NT2/D1 (cell line): ENCODE results near the gene PFN3.
A peak's percentile ranks its signal among the peaks of the same experiment; 100 is the strongest.

Source experiments
- DNase-seq: peaks from one replicate; pipeline ENCODE4 v3.0.0-alpha.2; 2011; ENCODE audit warnings: low read depth, low spot score
- H3K27me3 ChIP-seq: 2 replicates; pipeline ENCODE4 v1.6.0; 2011; ENCODE audit warnings: mild to moderate bottlenecking; ENCODE audit not compliant: insufficient read length, insufficient read depth
- H3K36me3 ChIP-seq: 2 replicates; pipeline ENCODE4 v1.6.1; 2011; ENCODE audit warnings: mild to moderate bottlenecking, low read length, mixed read lengths; ENCODE audit not compliant: insufficient read depth, insufficient read length
- H3K4me1 ChIP-seq: 2 replicates; pipeline ENCODE4 v1.5.1; 2011; ENCODE audit not compliant: insufficient read depth, insufficient read length
- H3K4me3 ChIP-seq: 2 replicates; pipeline ENCODE4 v1.5.1; 2011; ENCODE audit warnings: low read depth; ENCODE audit not compliant: insufficient read length
- H3K9ac ChIP-seq: 2 replicates; pipeline ENCODE4 v1.6.0; 2011; ENCODE audit warnings: low read depth; ENCODE audit not compliant: insufficient read length
- H3K9me3 ChIP-seq: 2 replicates; pipeline ENCODE4 v1.5.1; 2011; ENCODE audit warnings: mild to moderate bottlenecking, low read length; ENCODE audit not compliant: insufficient read depth
- SUZ12 ChIP-seq: IDR thresholded peaks from 2 replicates; pipeline ENCODE4 v1.6.1; 2011; ENCODE audit not compliant: insufficient read length, insufficient read depth; ENCODE audit errors: extremely low read depth
- YY1 ChIP-seq: IDR thresholded peaks from 2 replicates; pipeline ENCODE4 v1.6.1; 2011; ENCODE audit not compliant: insufficient read length, insufficient read depth
- ZNF274 ChIP-seq: IDR thresholded peaks from 2 replicates; pipeline ENCODE4 v1.6.1; 2011; ENCODE audit warnings: mild to moderate bottlenecking, low read depth, low read length

Gene PFN3

GRCh38 chr5:177399997-177400868 lies at the start of gene PFN3:
PFN3 (minus strand) TSS chr5:177400661; CDS start chr5:177400576, 85 bp downstream.
- no peak for TF ChIP-seq YY1
- no peak for TF ChIP-seq SUZ12
- no peak for TF ChIP-seq ZNF274
- Histone ChIP-seq H3K36me3 (no peaks in the 10 kb centered on the region), H3K4me1 (peaks cover 18% of the 10 kb centered on the region), H3K9ac (no peak within 1 kb of the TSS), H3K4me3 (no peak within 1 kb of the TSS), H3K27me3 (peaks cover 62% of the 10 kb centered on the region), H3K9me3 (peaks cover 9% of the 10 kb centered on the region; the same call in 1 of the 2 replicates)
- DNase-seq: no peak

GRCh38 chr5:177449140-177450061 lies 48.9 kb upstream of the PFN3 start:
- Histone ChIP-seq H3K27me3 (peaks cover 17% of the 10 kb centered on the region), H3K4me3 (no peak overlapping the region), H3K9me3 (no peaks in the 10 kb centered on the region), H3K4me1 (peaks cover 15% of the 10 kb centered on the region), H3K36me3 (peaks cover 6% of the 10 kb centered on the region), H3K9ac (peak overlapping the region; percentile 13)
- TF ChIP-seq SUZ12 (no peak), ZNF274 (no peak), YY1 (no peak)
- no peak for DNase-seq

- Histone ChIP-seq H3K4me3 (no peak overlapping the region), H3K4me1 (peaks cover 16% of the 10 kb centered on the region), H3K9me3 (no peaks in the 10 kb centered on the region), H3K9ac (no peak overlapping the region), H3K27me3 (peaks cover 11% of the 10 kb centered on the region), H3K36me3 (peaks cover 14% of the 10 kb centered on the region)
- no peak for DNase-seq
- TF ChIP-seq YY1: no peak
- TF ChIP-seq SUZ12: no peak
- no peak for TF ChIP-seq ZNF274
Measured at GRCh38 chr5:177448244-177448950, 47.9 kb upstream of the PFN3 start.

GRCh38 chr5:177447611-177448243 lies 47.3 kb upstream of the PFN3 start:
- Histone ChIP-seq H3K27me3 (peaks cover 7% of the 10 kb centered on the region), H3K9ac (peak overlapping the region; percentile 62), H3K36me3 (peaks cover 19% of the 10 kb centered on the region), H3K4me3 (peak overlapping the region; percentile 29), H3K4me1 (peaks cover 15% of the 10 kb centered on the region), H3K9me3 (no peaks in the 10 kb centered on the region)
- DNase-seq: no peak
- no peak for TF ChIP-seq SUZ12
- no peak for TF ChIP-seq YY1
- TF ChIP-seq ZNF274: no peak

GRCh38 chr5:177447066-177447610 lies 46.7 kb upstream of the PFN3 start:
- Histone ChIP-seq H3K4me1 (peaks cover 17% of the 10 kb centered on the region), H3K36me3 (peaks cover 25% of the 10 kb centered on the region), H3K9me3 (no peaks in the 10 kb centered on the region), H3K27me3 (peaks cover 7% of the 10 kb centered on the region), H3K4me3 (peak overlapping the region; percentile 76), H3K9ac (peak overlapping the region; percentile 91)
- TF ChIP-seq YY1 (no peak), SUZ12 (no peak), ZNF274 (no peak)
- DNase-seq: no peak

- TF ChIP-seq ZNF274 (no peak), SUZ12 (no peak), YY1 (no peak)
- Histone ChIP-seq H3K4me1 (peaks cover 20% of the 10 kb centered on the region), H3K9ac (peak within 1 kb of the TSS; percentile 91), H3K36me3 (peaks cover 32% of the 10 kb centered on the region), H3K4me3 (peak within 1 kb of the TSS; percentile 76), H3K9me3 (no peaks in the 10 kb centered on the region), H3K27me3 (peaks cover 7% of the 10 kb centered on the region)
- DNase-seq: no peak
Measured at GRCh38 chr5:177446200-177447065, 46.0 kb upstream of the PFN3 start, which contains the start of gene PRR7. PRR7 (plus strand) TSS chr5:177446814; CDS start chr5:177455068, 8,254 bp downstream.
